Panc1 (cell line): ENCODE data around the gene KDM2A. TPM values are rescaled to one million over a fixed set of nuclear protein-coding genes. Genes with fewer than 3 reads are reported as not detected.
"Not testable (repeated sequence)": the region's sequence is repeated elsewhere in the genome, so short reads cannot be mapped to it uniquely, and the experiment has no call there.

Experiments
- ATAC-seq: fragments of 200-7000 bp; cut with Tn5 transposase; 2 replicates; pipeline ENCODE4 v1.9.1; 2020; ENCODE audit warnings: mild to moderate bottlenecking, moderate library complexity
- BruUV-seq: library from RNA; stranded (reverse); fragments of 400-500 nt; replicated peaks from 2 replicates; lab custom pipeline; 2021; lab: Mats Ljungman, UMichigan
- CTCF ChIA-PET: fragments of 300-600 bp; sonication (Branson Sonifier 250); formaldehyde crosslinking; loops from one replicate; lab custom pipeline; 2022; ENCODE audit warnings: antibody characterized with exemption; lab: Charles Lee
- POLR2A ChIA-PET: fragments of 300-600 bp; sonication (Branson Sonifier 250); formaldehyde crosslinking; loops from one replicate; lab custom pipeline; 2022; ENCODE audit warnings: antibody characterized with exemption; lab: Charles Lee
- DNase-seq: peaks from one replicate; pipeline ENCODE4 v3.0.0-alpha.2; 2010; ENCODE audit warnings: low read depth, low spot score
- H3K27ac ChIP-seq: 2 replicates; pipeline ENCODE4 v1.5.1; 2011; ENCODE audit warnings: mild to moderate bottlenecking, low read length, inconsistent platforms
- H3K27me3 ChIP-seq: fragments of 200-500 bp; sonication (Bioruptor generic); 2 replicates; pipeline ENCODE4 v1.6.0; 2014; ENCODE audit warnings: low read length, inconsistent platforms; ENCODE audit not compliant: control insufficient read depth, insufficient read depth
- H3K36me3 ChIP-seq: fragments of 200-500 bp; sonication (Bioruptor generic); 2 replicates; pipeline ENCODE4 v1.5.1; 2014; ENCODE audit warnings: inconsistent platforms, mild to moderate bottlenecking, low read length, moderate library complexity; ENCODE audit not compliant: control insufficient read depth, insufficient read depth
- H3K4me1 ChIP-seq: 2 replicates; pipeline ENCODE4 v1.5.1; 2011; ENCODE audit warnings: inconsistent platforms, mild to moderate bottlenecking, low read length, moderate library complexity; ENCODE audit not compliant: control insufficient read depth, insufficient read depth
- H3K4me3 ChIP-seq, 2 experiments: 2 replicates each; pipeline ENCODE4 v1.5.1; 2011 to 2012; ENCODE audit warnings: low read depth in 2 of 2, low read length in 2 of 2, mild to moderate bottlenecking in 2 of 2, inconsistent platforms in 1 of 2, moderate library complexity in 1 of 2
- H3K9me3 ChIP-seq: fragments of 200-500 bp; sonication (Bioruptor generic); 2 replicates; pipeline ENCODE4 v1.5.1; 2014; ENCODE audit warnings: low read depth, mild to moderate bottlenecking, inconsistent platforms, low read length, moderate library complexity; ENCODE audit not compliant: control insufficient read depth, insufficient read depth
- CTCF ChIP-seq: fragments of 450-650 bp; IDR thresholded peaks from 2 replicates; pipeline ENCODE4 v1.5.1; 2017; ENCODE audit warnings: mild to moderate bottlenecking
- POLR2AphosphoS5 ChIP-seq: IDR thresholded peaks from 2 replicates; pipeline ENCODE4 v1.6.1; 2012; ENCODE audit warnings: mild to moderate bottlenecking, low read depth, low read length, moderate library complexity
- SIN3A ChIP-seq: IDR thresholded peaks from 2 replicates; pipeline ENCODE4 v1.6.1; 2012; ENCODE audit warnings: low read depth, mild to moderate bottlenecking, low read length, moderate library complexity, borderline replicate concordance; ENCODE audit not compliant: insufficient read depth
- TCF7L2 ChIP-seq: IDR thresholded peaks from 2 replicates; pipeline ENCODE4 v1.6.1; 2011; ENCODE audit warnings: mild to moderate bottlenecking, low read depth, low read length, inconsistent platforms
- in situ Hi-C: cut with HindIII; loops from 2 replicates; pipeline ENCODE4 v1.10.0; 2016; ENCODE audit warnings: low sequenced_read_pairs, low pct_unique_long_range_greater_than_20kb
- intact Hi-C: fragments of 100-400 bp; cut with micrococcal nuclease; formaldehyde crosslinking; loops from one replicate; pipeline ENCODE4 v1.10.0; 2022; ENCODE audit not compliant: unreplicated experiment
- total RNA-seq: library from RNA; stranded (reverse); gene quantifications from one replicate; pipeline ENCODE4 v1.2.1, GENCODE V29; 2021; ENCODE audit not compliant: unreplicated experiment
- TF ChIP-seq, protein P1 (sequence below), 2 experiments: IDR thresholded peaks; 2 replicates each; pipeline ENCODE4 v1.6.1; 2011 to 2012; ENCODE audit warnings: low read depth in 2 of 2, control low read depth in 1 of 2, low read length in 1 of 2, mild to moderate bottlenecking in 1 of 2, moderate library complexity in 1 of 2; ENCODE audit not compliant: insufficient read depth in 1 of 2

Gene KDM2A
- total RNA-seq, 1 experiment from 2014 or later, result 112 TPM

DNA sequence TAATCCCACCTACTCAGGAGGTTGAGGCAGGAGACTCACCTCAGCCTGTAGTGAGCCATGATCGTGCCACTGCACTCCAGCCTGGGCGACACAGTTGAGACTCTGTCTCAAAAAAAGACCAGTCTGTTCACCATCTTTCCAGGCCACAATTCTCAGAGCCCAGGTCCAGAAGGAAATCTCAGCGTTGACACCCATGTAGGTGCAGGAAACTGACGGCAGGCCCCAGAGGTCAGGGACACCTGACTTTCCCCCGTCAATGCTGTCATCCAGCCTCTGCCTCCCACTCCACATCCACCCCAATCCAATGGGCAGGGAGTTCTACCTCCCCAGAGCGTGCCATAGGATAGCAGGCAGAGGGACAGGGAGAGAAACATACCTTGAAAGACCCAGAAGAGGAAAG lies 141.3 kb downstream of the KDM2A start:
- intact Hi-C loops, result loop anchor here (10.0 kb wide), 1 partner anchor 124 kb away; no protein-coding TSS in a partner anchor
- Histone ChIP-seq H3K9me3 (no peaks in the 10 kb centered on the region), H3K36me3 (peaks cover 4% of the 10 kb centered on the region; the same call in 1 of the 2 replicates), H3K4me3 (no peak overlapping the region), H3K4me1 (peaks cover 13% of the 10 kb centered on the region), H3K27me3 (no peaks in the 10 kb centered on the region), H3K27ac (no peak overlapping the region)
- no peak for DNase-seq
- no peak for ATAC-seq
- TF ChIP-seq CTCF (no peak), TCF7L2 (no peak), SIN3A (no peak), POLR2AphosphoS5 (no peak)
- TF ChIP-seq, protein P1, sequence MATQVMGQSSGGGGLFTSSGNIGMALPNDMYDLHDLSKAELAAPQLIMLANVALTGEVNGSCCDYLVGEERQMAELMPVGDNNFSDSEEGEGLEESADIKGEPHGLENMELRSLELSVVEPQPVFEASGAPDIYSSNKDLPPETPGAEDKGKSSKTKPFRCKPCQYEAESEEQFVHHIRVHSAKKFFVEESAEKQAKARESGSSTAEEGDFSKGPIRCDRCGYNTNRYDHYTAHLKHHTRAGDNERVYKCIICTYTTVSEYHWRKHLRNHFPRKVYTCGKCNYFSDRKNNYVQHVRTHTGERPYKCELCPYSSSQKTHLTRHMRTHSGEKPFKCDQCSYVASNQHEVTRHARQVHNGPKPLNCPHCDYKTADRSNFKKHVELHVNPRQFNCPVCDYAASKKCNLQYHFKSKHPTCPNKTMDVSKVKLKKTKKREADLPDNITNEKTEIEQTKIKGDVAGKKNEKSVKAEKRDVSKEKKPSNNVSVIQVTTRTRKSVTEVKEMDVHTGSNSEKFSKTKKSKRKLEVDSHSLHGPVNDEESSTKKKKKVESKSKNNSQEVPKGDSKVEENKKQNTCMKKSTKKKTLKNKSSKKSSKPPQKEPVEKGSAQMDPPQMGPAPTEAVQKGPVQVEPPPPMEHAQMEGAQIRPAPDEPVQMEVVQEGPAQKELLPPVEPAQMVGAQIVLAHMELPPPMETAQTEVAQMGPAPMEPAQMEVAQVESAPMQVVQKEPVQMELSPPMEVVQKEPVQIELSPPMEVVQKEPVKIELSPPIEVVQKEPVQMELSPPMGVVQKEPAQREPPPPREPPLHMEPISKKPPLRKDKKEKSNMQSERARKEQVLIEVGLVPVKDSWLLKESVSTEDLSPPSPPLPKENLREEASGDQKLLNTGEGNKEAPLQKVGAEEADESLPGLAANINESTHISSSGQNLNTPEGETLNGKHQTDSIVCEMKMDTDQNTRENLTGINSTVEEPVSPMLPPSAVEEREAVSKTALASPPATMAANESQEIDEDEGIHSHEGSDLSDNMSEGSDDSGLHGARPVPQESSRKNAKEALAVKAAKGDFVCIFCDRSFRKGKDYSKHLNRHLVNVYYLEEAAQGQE (IDR thresholded peaks at IDR 0.05; ENCODE audit: insufficient read depth in 1 of 2, low read depth in 2 of 2, low read length in 1 of 2), result no peak
- POLR2A ChIA-PET, result no interaction called here
- in situ Hi-C loops, result no loop called here
- no TSS peak for BruUV-seq
- CTCF ChIA-PET, result no interaction called here

DNA sequence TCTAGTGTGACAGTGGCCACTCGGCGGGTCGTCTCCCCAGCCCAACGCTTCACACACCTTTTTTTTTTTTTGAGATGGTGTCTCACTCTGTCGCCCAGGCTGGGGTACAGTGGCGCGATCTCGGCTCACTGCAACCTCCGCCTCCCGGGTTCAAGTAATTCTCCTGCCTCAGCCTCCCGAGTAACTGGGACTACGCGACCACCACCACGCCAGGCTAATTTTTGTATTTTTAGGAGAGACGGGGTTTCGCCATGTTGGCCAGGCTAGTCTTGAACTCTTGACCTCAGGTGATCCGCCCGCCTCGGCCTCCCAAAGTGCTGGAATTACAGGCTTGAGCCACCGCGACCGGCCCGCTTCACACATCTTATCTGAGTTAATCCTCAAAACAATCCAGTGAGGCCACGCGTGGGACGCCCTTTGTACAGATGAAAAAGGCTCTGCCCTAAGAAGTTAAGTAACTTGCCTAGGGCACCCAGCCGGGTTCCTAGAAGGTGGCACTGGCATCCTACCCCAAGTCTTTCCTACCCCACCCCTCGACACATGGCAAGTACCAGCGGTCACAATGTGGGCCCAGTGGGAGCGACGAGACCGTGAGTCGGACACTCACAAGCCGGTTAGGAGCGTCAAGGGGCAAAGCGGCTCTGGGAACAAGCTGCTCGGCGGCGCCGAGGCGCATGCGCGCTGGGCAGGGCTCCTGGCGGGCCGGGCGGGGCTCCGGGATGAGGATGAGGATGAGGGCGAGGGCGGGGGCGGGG lies 142.0 kb downstream of the KDM2A start:
- BruUV-seq, DNase-seq, H3K36me3 ChIP-seq, H3K9me3 ChIP-seq, in situ Hi-C loops, H3K27me3 ChIP-seq, POLR2A ChIA-PET: not testable (repeated sequence)
- Histone ChIP-seq H3K4me1 (peaks cover 16% of the 10 kb centered on the region), H3K27ac (peak overlapping the region; percentile 76; the same call in 1 of the 2 replicates), H3K4me3 (peak overlapping the region; percentile 27 to 57)
- CTCF ChIA-PET, result interaction anchor here (0.6 to 3.6 kb wide), 7 partner anchors 21 to 330 kb away, joined by 3 to 21 read pairs (median 3); no protein-coding TSS in a partner anchor
- 0 out of 2 replicates have a peak, but pooled peaks have one; percentile 6 for TF ChIP-seq POLR2AphosphoS5
- intact Hi-C loops, result loop anchor here (10.0 kb wide), 1 partner anchor 124 kb away; no protein-coding TSS in a partner anchor
- ATAC-seq, result peak; percentile 60

DNA sequence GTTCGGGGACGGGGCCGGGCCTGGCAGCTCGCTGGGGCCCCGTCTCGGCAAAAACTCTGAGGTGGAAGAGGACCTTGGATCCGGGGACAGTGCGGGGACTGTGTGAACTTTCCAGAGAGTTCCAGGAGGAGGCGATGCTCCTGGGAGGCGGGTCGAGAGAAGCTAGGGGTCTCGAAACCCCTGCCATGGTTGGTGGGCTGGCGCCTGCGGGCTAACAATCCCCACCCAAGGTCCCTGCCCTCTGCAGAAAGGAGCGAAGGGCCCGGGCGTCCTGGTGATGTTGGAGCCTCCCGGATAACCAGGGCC lies 142.5 kb downstream of the KDM2A start:
- Histone ChIP-seq H3K36me3 (no peaks in the 10 kb centered on the region; the same call in 1 of the 2 replicates), H3K27me3 (no peaks in the 10 kb centered on the region), H3K27ac (0 out of 2 replicates have a peak overlapping the region, but pooled peaks have one; percentile 12), H3K4me1 (peaks cover 16% of the 10 kb centered on the region), H3K9me3 (no peaks in the 10 kb centered on the region), H3K4me3 (peak overlapping the region; percentile 27 to 57)
- in situ Hi-C loops, result no loop called here
- ATAC-seq (no peak), DNase-seq (no peak)
- ChIA-PET CTCF (interaction anchor here (0.6 to 3.6 kb wide), 7 partner anchors 21 to 329 kb away, joined by 3 to 21 read pairs (median 3); no protein-coding TSS in a partner anchor), POLR2A (no interaction called here)
- no TSS peak for BruUV-seq
- TF ChIP-seq CTCF (peak; percentile 69), TCF7L2 (no peak)
- intact Hi-C loops, result loop anchor here (10.0 kb wide), 1 partner anchor 123 kb away; no protein-coding TSS in a partner anchor
